NOMO-1 (cell line): Measurements from ENCODE around the gene UPK1B.
"Not testable (repeated sequence)": the region's sequence is repeated elsewhere in the genome, so short reads cannot be mapped to it uniquely, and the experiment has no call there.

Source experiments
- DNase-seq, 2 experiments: peaks; one replicate each; lab custom pipeline; 2025; ENCODE audit not compliant: unreplicated experiment in 2 of 2; lab: John Stamatoyannopoulos, UW

The UPK1B gene

GRCh38 chr3:119173325-119173724 lies at the start of gene UPK1B:
UPK1B (plus strand) TSS chr3:119173598; CDS start chr3:119186742, 13,144 bp downstream.
- DNase-seq, result no peak

- DNase-seq, result no peak
Observed at GRCh38 chr3:119125342-119125741, 48.1 kb upstream of the UPK1B start.

- no peak for DNase-seq
Observed at GRCh38 chr3:119125742-119126504, 47.5 kb upstream of the UPK1B start.

GRCh38 chr3:119130291-119130690 lies 43.1 kb upstream of the UPK1B start:
- DNase-seq, result not testable (repeated sequence)

GRCh38 chr3:119132291-119132690 lies 41.1 kb upstream of the UPK1B start:
- not testable (repeated sequence) for DNase-seq

- DNase-seq, result not testable (repeated sequence)
Observed at GRCh38 chr3:119139360-119139759, 34.0 kb upstream of the UPK1B start.

GRCh38 chr3:119140466-119140865 lies 32.9 kb upstream of the UPK1B start:
- no peak for DNase-seq

GRCh38 chr3:119145128-119145499 lies 28.3 kb upstream of the UPK1B start:
- DNase-seq, result no peak

- peak in 1 of 2 experiments; percentile 8 for DNase-seq
Observed at GRCh38 chr3:119145500-119146167, 27.8 kb upstream of the UPK1B start, which contains the start of gene TEX55. TEX55 (plus strand) TSS chr3:119146165; CDS start chr3:119146190, 25 bp downstream.

- no peak for DNase-seq
Observed at GRCh38 chr3:119146578-119147375, 26.6 kb upstream of the UPK1B start.

- DNase-seq, result no peak
Observed at GRCh38 chr3:119147494-119147893, 25.9 kb upstream of the UPK1B start.

- no peak for DNase-seq
Observed at GRCh38 chr3:119148493-119149180, 24.8 kb upstream of the UPK1B start.

GRCh38 chr3:119149484-119149883 lies 23.9 kb upstream of the UPK1B start:
- no peak for DNase-seq

GRCh38 chr3:119156868-119157267 lies 16.5 kb upstream of the UPK1B start:
- no peak for DNase-seq

GRCh38 chr3:119157971-119158370 lies 15.4 kb upstream of the UPK1B start:
- DNase-seq, result no peak

- no peak for DNase-seq
Observed at GRCh38 chr3:119160361-119160760, 13.0 kb upstream of the UPK1B start.

GRCh38 chr3:119160815-119161214 lies 12.6 kb upstream of the UPK1B start:
- DNase-seq, result no peak

GRCh38 chr3:119161240-119161639 lies 12.2 kb upstream of the UPK1B start:
- DNase-seq, result no peak

GRCh38 chr3:119164745-119165144 lies 8.7 kb upstream of the UPK1B start:
- DNase-seq, result not testable (repeated sequence)

- no peak for DNase-seq
Observed at GRCh38 chr3:119170821-119171220, 2.6 kb upstream of the UPK1B start.
